ENCODE measurements around the gene MAP4K4.
A peak's percentile ranks its signal among the peaks of the same experiment; 100 is the strongest.

Gene MAP4K4

GRCh38 chr2:101794141-101794540 lies 96.6 kb downstream of the MAP4K4 start:
- no peak for DNase-seq

DNA sequence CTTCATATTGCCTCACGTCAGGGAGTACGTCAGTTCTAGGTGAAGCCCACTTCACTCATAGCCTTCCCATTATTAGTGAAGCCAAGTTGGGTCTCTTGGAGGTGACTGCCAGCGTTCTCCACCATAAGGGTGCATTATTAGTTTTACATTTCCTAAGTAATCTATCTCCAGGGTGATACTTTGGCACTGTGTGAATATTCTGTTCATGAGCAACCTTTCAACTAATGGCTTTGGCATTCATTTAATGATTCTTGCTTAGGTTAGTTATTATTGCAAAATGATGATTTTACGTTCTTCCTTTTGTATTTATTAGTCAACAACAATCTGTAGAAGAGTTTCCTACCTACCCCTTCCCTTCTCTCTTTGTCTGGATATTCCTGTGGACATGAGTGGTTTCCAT lies 97.5 kb downstream of the MAP4K4 start:
- DNase-seq, result no peak

DNA sequence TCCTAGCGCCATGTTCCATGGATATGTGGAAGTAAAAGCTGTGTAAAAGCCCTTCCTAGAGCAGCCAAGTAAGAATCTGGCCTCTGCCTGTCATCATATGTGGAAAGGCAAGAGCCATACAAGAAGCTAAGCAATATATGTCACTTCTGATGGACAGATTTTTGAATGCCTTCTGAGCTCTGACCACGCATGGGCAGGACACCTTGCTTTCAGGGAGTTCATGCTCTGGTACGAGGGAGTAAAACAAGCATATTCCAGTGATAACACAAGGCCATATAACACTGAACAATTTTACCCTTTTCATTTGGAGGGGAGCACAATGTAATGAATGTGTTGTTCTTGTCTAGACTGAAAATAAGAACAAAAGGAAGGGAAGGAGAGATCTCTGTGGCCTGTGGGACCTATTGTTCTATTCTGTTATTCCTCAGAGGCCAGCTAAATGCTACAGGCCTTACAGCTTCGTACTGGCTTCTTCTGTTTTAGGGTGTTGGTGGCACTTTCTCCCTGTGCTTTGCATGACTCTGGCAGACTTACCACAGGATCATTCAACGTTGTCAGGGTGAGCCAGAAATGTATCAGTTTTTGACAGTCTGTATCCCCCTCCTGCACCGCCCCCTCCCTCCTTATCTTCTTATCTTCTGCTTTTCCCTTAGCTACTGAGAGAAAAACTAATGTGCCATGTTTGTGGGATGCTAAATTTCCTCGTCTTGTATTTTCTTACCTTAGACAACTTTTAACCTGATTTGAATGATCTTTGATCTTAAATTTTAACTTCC lies 99.5 kb downstream of the MAP4K4 start:
- DNase-seq, result no peak

- no peak for DNase-seq
Measured at GRCh38 chr2:101801496-101801895, 104.0 kb downstream of the MAP4K4 start.

DNA sequence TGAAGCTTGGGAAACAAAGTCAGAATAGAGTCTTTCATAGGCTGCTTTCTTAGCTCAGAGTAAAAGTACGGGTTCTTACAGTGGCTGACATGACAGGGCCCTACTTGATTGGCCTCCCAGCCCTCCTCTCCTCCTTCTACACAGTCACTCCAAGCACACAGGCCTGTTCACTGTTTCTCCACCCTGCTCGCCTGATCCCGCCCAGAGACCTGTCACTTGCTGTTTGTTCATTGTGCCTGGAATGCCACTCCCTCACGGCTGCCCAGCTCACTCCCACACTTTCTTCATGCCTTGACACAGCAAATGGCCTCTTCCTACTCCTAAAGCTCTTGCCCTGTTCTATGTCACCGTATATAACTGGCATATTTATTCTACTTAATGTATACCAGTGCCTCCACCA lies 104.8 kb downstream of the MAP4K4 start:
- no peak for DNase-seq

GRCh38 chr2:101803128-101803527 lies 105.6 kb downstream of the MAP4K4 start:
- no peak for DNase-seq

DNA sequence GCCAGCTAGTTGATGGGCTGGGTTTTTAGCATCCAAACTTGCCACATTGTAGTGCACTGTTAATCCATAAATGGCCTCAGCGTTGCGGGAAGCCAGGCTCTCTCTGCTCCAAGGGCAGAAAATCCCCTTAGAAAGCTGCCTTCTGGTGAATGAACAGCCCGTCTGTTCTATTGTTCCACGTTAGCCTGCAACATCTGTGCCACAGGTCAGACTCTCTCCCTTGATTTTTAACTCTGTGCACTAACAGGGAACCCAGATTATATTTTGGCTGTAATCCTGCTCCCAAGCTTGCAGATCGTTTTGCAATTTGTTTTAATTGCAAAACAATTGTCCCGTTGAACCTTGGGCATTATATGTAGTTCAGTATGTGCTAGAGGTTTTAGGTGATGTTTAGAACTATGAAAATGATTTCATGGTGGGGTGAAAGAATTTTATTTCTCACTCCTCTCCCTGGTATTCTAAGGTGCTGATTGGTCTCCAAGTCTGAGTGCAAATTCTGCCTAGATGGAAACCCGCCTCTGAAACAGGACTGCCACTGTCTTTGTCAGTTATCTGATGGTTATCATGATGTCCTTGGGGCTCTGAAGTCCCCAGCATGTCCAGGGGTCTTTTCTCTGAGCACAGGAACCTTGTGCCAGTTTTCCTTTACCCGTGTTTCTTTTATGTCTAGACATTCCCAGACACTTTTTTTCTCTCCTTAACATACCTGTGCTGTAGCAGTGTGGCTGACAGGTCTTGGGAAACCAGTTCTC lies 106.6 kb downstream of the MAP4K4 start:
- no peak for DNase-seq

DNA sequence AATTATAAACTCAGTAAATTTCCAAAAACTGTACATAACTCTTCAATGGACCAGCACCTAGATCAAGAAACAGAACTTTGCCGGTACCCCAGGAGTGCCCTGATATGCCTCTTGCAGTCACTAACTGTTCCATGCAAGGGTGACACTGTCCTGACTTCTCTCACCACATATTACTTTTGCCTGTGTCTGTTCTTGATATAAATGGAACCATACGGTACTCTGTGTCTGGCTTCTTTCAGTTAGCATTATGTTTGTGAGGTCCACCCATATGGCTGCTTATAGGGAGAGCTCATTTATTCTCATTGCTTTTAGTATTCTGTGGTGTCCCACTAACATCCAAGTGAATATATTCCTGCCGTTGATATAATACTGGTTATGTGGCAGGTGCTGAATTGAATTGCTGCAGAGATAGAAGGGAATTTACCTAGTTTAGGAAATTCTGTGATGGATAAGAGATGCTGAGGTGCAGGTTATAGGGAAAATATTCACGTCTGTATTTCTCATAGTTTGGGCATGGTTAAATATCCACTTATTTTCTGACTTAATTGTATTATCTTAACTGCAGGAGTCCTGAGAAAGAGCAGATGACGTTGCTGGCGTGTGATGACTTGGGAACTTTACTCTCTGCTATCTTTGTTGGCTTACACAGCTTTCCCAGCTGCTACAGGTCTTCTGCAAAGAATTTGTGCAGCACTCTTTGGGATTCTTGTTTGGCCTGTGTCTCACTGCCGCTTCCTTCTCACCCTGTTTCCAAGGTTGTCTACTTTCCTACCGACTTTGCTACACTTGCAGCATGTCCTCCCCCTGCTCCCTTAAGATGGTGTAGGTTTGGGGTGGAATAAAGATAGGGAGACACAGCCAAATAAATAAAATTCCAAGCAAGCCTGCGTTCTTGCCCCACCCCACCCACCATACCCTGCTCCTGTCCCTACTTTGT lies 107.9 kb downstream of the MAP4K4 start:
- DNase-seq, result no peak

DNA sequence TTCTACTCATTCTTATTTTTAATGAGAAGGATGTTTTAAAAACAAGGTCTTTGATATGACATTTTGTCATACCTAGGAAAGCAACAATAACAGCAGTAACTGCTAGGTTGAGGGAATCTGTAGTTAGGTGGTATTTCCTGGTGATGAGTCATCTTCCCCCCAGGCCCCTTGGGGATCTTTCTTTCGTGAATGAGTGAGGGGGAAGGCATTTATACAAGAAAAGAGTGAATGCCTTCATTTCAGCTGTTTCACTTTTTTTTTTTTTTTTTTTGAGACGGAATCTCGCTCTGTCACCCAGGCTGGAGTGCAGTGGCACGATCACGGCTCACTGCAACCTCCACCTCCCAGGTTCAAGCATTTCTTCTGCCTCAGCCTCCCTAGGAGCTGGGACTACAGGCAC lies 108.6 kb downstream of the MAP4K4 start:
- peak in 1 of 2 donors; percentile 10 for DNase-seq

DNA sequence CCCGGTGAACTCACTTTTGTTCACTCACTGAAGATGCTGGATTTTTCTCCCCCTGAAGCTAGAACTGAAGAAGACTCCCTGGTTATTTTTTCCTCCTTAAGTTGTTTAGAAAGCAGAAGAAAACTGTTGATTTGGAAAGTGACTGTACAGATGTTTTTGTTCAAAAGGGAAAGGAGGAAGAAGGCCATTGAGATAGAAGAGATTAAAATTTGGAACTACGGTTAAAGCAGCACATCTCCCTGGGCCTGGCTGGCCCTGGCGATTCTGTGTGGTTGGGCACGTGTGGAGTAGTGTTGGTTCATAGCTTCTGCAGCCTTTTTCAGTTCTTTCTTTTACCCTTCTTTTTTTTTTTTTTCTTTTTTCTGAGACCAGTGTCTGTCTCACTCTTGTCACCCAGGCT lies 109.2 kb downstream of the MAP4K4 start:
- peak in 1 of 2 donors; percentile 45 for DNase-seq

DNA sequence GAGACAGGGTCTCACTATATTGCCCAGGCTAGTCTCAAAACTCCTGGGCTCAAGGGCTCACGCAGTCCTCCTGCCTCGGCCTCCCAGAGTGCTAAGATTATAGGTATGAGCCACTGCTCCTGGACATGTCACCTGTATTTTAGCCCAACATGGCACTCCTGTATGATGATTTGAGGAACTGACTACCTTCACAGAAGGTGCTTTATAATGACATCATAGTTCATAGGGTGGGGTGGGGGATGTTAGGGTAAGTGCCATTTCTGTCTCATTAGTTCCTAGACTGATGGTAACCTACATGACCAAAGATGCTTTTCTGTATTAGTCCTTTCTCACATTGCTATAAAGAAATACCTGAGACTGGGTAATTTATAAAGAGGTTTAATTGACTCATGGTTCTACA lies 109.7 kb downstream of the MAP4K4 start:
- no peak for DNase-seq

GRCh38 chr2:101808006-101808562 lies 110.6 kb downstream of the MAP4K4 start:
- DNase-seq, result no peak

- no peak for DNase-seq
Measured at GRCh38 chr2:101809698-101810097, 112.2 kb downstream of the MAP4K4 start.

DNA sequence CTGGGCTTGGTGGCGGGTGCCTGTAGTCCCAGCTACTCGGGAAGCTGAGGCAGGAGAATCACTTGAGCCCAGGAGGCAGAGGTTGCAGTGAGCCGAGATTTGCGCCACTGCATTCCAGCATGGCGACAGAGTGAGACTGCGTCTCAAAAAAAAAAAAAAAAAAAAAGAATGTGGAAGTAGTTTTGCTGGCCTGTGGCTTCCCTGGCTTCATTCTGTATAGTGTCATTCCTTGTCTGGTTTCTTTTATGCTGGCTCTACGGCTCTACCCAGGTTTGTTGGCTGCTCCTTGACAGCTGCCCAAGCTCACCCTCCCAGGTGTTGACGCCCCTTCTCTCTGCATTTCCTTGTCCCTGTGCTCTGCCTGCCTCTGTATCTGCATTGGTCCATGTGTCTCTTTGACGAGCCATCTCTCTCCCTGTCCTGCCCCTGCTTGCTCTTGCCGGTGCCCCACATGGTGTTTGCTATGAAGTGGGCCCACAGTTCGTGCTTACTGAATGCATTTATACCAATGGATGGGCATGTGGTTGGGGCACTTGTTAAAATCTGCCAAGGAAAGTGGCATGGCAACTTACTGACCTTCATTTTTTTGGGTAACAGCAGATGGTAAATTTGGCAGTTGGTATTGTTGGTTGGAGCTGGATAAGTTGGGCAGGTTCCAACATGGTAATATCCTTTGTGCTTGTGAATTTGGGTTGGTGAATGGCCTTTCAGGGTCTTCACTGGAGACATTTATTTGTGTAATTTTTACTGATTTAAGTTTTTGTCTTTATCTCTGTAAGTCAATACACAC lies 113.9 kb downstream of the MAP4K4 start:
- DNase-seq, result no peak

DNA sequence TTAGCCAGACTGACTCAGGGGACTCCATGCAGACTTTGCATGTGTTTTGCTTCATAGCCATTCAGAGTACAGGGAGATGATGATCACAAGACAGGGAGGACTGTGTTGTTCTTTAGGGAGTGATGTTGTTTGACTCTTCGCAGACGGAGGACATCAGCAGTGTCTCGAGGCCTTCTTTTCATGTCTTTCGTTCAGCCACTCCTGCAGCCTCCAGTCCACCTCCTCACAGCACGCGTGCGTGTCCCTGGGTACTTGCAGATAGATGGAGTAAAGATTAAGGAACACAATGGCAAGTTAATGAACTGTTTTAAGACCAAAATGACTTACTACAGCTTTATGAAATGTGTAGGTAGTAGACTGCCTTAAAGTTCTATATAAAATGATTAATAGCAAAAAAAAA lies 114.7 kb downstream of the MAP4K4 start:
- DNase-seq, result no peak

DNA sequence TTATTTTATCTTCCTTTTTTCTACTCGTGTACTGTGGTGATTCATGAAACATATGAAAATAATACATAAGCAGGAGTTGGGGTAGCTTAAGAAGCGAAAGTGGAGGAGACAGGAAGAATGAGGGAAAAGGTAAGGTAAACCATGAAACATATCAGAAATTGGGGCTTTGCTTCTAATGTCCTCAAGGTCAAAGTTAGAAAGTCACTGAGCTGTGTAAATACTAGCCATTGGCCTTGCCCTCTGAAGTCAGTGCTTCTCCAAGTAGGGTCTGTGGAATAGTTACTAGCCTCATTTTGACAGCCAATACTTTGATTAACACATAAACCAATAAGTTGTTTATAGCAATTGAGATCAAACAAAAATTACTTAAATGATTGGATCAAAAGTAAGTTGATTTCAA lies 117.2 kb downstream of the MAP4K4 start:
- no peak for DNase-seq

GRCh38 chr2:101815154-101815553 lies 117.6 kb downstream of the MAP4K4 start:
- DNase-seq, result no peak

- DNase-seq, result no peak
Measured at GRCh38 chr2:101815739-101816391, 118.4 kb downstream of the MAP4K4 start.

DNA sequence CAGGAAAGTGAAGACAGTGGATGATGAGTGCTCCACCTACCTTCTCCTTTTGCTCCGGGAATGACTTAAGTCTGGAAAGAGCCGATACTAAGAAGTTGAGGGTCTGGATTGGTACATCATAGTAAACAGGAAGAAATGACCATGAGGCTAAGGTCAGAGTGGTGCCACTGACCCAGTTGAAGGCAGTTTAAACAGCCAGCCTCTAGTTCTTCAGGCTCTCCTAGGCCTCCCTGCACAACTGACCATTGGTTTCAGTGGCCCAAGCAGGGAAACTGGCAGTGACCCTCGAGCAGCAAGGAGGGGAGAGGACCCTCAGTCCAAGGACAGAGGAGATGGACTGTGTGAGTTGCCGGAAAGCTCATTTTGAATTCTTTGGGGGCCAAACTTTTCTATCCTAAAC lies 119.1 kb downstream of the MAP4K4 start:
- no peak for DNase-seq

GRCh38 chr2:101817481-101817880 lies 120.0 kb downstream of the MAP4K4 start:
- no peak for DNase-seq

Data from bone marrow (tissue), 2 donors.